Lung (tissue), 12 donors: ENCODE data around the gene NCAPG2. TPM values are rescaled to one million over a fixed set of nuclear protein-coding genes. Genes with fewer than 3 reads are reported as not detected.

Experiments
- ATAC-seq: fragments of 200-7000 bp; cut with Tn5 transposase; one replicate; pipeline ENCODE4 v1.9.1; 2020; ENCODE audit warnings: moderate number of reproducible peaks; ENCODE audit not compliant: insufficient read depth, low FRiP score
- DNase-seq, 3 donors: peaks; one replicate each; pipeline ENCODE4 v3.0.0-alpha.2; 2013 to 2017
- H3K27ac ChIP-seq, 2 donors: one replicate each; pipeline ENCODE4 v1.5.1; 2013; ENCODE audit warnings: mild to moderate bottlenecking in 2 of 2, moderate library complexity in 2 of 2, control low read depth in 1 of 2, inconsistent platforms in 1 of 2, low read depth in 1 of 2, low read length in 1 of 2
- H3K27me3 ChIP-seq, 3 donors: one replicate each; pipeline ENCODE4 v1.5.1; 2013; ENCODE audit warnings: low read length in 2 of 3; ENCODE audit not compliant: control insufficient read depth in 3 of 3, insufficient read depth in 3 of 3
- H3K36me3 ChIP-seq, 4 donors: one replicate each; pipeline ENCODE4 v1.5.1; 2013; ENCODE audit warnings: low read length in 4 of 4, mild to moderate bottlenecking in 1 of 4, moderate library complexity in 1 of 4; ENCODE audit not compliant: control insufficient read depth in 4 of 4, insufficient read depth in 4 of 4
- H3K4me1 ChIP-seq, 5 donors: one replicate each; pipeline ENCODE4 v1.5.1; 2013; ENCODE audit warnings: low read length in 5 of 5, mild to moderate bottlenecking in 2 of 5, moderate library complexity in 1 of 5; ENCODE audit not compliant: control insufficient read depth in 5 of 5, insufficient read depth in 5 of 5
- H3K4me3 ChIP-seq: one replicate; pipeline ENCODE4 v1.5.1; 2013; ENCODE audit warnings: mild to moderate bottlenecking, control low read depth, moderate library complexity
- H3K9ac ChIP-seq, 2 donors: one replicate each; pipeline ENCODE4 v1.5.1; 2013; ENCODE audit warnings: low read length in 2 of 2, control low read depth in 1 of 2; ENCODE audit not compliant: insufficient read depth in 1 of 2
- H3K9me3 ChIP-seq, 4 donors: one replicate each; pipeline ENCODE4 v1.5.1; 2013; ENCODE audit warnings: low read length in 3 of 4, mild to moderate bottlenecking in 1 of 4, moderate library complexity in 1 of 4; ENCODE audit not compliant: control insufficient read depth in 4 of 4, insufficient read depth in 3 of 4
- CTCF ChIP-seq: IDR thresholded peaks from 2 replicates; pipeline ENCODE4 v1.5.1; 2012; ENCODE audit warnings: mild to moderate bottlenecking; ENCODE audit errors: control extremely low read depth, extremely low read depth
- WGBS, 2 donors: extraction: QIAGEN DNeasy Blood & Tissue Kit; methylation state at CpG; one replicate each; pipeline ENCODE4 v1.1.7; 2013; 5-methylcytosine and 5-hydroxymethylcytosine counted together
- polyA plus RNA-seq, 2 donors: library from polyadenylated mRNA; stranded (reverse); fragments of 200-250 nt; gene quantifications; one replicate each; pipeline ENCODE4 v1.2.1, GENCODE V29; 2013
- total RNA-seq, 2 donors: library from RNA; depleted of rRNA in 1 of 2; stranded (reverse); fragments of >200 nt in 1 of 2; gene quantifications; one replicate each; pipeline ENCODE4 v1.2.1, GENCODE V29; 2014 to 2021
- donor health status: control.
- donor health status: control.
- donor health status: Bipolar disorder and iron deficiency.
- donor health status: healthy.
- donor health status: DM: yes; HTN: yes; CAD: no.

The NCAPG2 gene
- total and polyA plus RNA-seq, 4 donors: 2.1 to 13.5 (median 6.9) TPM

GRCh38 chr7:158743219-158743618 is 38.6 kb upstream of the NCAPG2 start:
- TF ChIP-seq CTCF: no peak
- DNase-seq: no peak

GRCh38 chr7:158742065-158742821 is 37.6 kb upstream of the NCAPG2 start:
- WGBS, 2 donors: 95 to 96% methylated on average over 19 of the region's 19 CpGs
- ATAC-seq (no peak), DNase-seq (no peak)
- Histone ChIP-seq H3K27me3 (no peaks in the 10 kb centered on the region), H3K4me3 (no peak overlapping the region), H3K36me3 (peaks cover 14 to 46% (median 32%) of the 10 kb centered on the region in 4 donors), H3K9ac (no peak overlapping the region), H3K27ac (no peak overlapping the region), H3K9me3 (no peaks in the 10 kb centered on the region), H3K4me1 (peaks cover 0 to 1% (median 0%) of the 10 kb centered on the region in 5 donors)
- no peak for TF ChIP-seq CTCF

More at GRCh38 chr7:158743219-158743618, 38.6 kb upstream of the NCAPG2 start:
- ATAC-seq: no peak
- 97 to 98% methylated on average over 17 of the region's 17 CpGs for WGBS, 2 donors
- H3K36me3 ChIP-seq: peaks cover 14 to 43% (median 32%) of the 10 kb centered on the region in 4 donors
- H3K9me3 ChIP-seq: no peaks in the 10 kb centered on the region
- no peaks in the 10 kb centered on the region for H3K27me3 ChIP-seq
- H3K27ac ChIP-seq: no peak overlapping the region
- peaks cover 0 to 1% (median 0%) of the 10 kb centered on the region in 5 donors for H3K4me1 ChIP-seq
- H3K9ac ChIP-seq: no peak overlapping the region
- no peak overlapping the region for H3K4me3 ChIP-seq

DNA sequence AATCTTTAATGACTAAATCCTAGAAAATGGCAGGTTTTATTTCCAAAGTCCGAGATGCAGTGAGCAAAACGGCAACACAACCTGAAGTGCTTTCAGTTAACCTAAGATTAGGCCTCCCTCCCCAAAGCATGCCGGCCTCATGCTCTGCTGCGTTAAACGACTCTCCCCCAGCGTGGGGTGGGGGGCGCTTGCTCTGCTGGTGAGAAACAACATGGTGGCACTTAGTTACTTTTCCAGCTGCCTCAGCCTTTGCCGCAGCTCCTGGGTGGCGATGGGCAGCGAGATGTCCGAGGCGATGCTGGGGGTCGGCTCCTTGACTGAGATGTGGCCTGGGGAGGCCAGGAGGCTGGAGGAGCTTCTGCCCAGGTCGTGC is 36.7 kb upstream of the NCAPG2 start:
- Histone ChIP-seq H3K36me3 (peaks cover 14 to 47% (median 34%) of the 10 kb centered on the region in 4 donors), H3K4me1 (peaks cover 0 to 1% (median 0%) of the 10 kb centered on the region in 5 donors), H3K27ac (no peak overlapping the region), H3K4me3 (no peak overlapping the region), H3K9ac (no peak overlapping the region), H3K27me3 (no peaks in the 10 kb centered on the region), H3K9me3 (no peaks in the 10 kb centered on the region)
- TF ChIP-seq CTCF: no peak
- no peak for ATAC-seq
- DNase-seq: no peak
- 95 to 96% methylated on average over 14 of the region's 14 CpGs for WGBS, 2 donors
